Renal pelvis (tissue), 4 donors: Measurements from ENCODE around the gene RHCG. TPM values are rescaled to one million over a fixed set of nuclear protein-coding genes. Genes with fewer than 3 reads are reported as not detected.

ENCODE experiments used
- DNase-seq: peaks from one replicate; pipeline ENCODE4 v3.0.0-alpha.2; 2013
- polyA plus RNA-seq, 3 donors: library from polyadenylated mRNA; unstranded; fragments of 120-200 nt; gene quantifications; one replicate each; pipeline ENCODE4 v1.2.1, GENCODE V29; 2013; ENCODE audit not compliant: insufficient read length in 3 of 3

RHCG gene
- polyA plus RNA-seq, 3 donors: 1.9 to 2.5 (median 2.0) TPM

- DNase-seq: no peak
Observed at GRCh38 chr15:89506026-89506686, 9.8 kb upstream of the RHCG start.

- DNase-seq: no peak
Observed at GRCh38 chr15:89504166-89504565, 7.8 kb upstream of the RHCG start.

- DNase-seq: no peak
Observed at GRCh38 chr15:89502867-89503595, 6.6 kb upstream of the RHCG start.

- no peak for DNase-seq
Observed at GRCh38 chr15:89501646-89502045, 5.3 kb upstream of the RHCG start.

DNA sequence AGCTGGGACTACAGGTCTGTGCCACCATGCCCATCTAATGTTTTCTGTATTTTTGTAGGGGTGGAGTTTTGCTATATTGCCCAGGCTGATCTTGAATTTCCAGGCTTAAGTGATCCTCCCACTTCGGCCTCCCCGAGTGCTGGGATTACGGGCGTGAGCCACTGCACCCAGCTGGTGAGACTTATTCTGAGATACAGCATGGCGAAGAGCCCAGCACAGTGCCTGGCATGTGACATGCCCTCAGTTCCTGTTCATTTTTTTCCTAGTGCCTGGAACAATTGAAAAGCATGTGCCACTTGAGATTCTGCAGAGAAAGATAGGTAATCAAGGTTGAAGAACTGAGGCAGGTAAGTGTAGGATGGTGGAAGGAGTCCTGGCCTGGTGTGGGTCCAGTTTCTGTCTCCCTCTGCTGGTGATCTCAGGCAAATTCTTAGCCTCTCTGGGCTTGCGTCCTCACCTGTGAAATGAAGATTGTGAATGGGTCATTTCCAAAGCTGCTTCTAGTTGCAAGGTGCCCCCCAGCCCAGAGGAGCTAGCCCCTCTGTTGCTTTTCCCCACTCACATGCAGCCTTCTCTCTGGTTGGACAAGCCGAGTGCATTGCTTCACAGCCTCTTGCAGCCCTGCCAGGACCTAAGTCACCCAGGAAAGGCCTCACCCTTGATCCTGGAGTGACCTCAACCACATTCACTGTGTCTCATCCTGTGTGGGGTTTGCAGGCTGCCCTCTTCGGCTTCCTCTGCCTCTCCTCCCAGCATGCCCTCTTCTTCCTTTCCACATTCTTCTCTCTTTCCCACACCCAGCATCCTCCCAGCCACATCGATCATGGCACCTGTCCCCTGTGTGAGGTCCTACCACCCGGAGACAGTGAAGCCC lies 4.3 kb upstream of the RHCG start:
- DNase-seq: no peak

- DNase-seq: no peak
Observed at GRCh38 chr15:89499156-89499555, 2.8 kb upstream of the RHCG start.

DNA sequence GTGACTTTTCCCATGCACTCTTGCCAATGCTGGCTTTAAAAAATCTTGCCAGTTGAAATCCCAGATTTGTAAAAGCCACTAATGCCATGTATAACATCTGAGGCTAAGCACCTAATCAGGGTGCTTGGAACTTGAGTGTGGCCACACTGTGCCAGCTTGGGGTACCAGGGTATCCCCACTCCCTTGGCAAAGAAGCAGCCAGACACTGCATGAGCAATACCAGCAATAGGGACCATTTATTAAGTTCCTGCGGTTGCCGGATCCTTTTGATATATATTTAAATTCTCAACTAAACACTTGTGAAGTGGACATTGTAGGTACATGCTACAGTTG lies 2.2 kb upstream of the RHCG start:
- no peak for DNase-seq

GRCh38 chr15:89497231-89497630 lies 848 bp upstream of the RHCG start:
- no peak for DNase-seq

DNA sequence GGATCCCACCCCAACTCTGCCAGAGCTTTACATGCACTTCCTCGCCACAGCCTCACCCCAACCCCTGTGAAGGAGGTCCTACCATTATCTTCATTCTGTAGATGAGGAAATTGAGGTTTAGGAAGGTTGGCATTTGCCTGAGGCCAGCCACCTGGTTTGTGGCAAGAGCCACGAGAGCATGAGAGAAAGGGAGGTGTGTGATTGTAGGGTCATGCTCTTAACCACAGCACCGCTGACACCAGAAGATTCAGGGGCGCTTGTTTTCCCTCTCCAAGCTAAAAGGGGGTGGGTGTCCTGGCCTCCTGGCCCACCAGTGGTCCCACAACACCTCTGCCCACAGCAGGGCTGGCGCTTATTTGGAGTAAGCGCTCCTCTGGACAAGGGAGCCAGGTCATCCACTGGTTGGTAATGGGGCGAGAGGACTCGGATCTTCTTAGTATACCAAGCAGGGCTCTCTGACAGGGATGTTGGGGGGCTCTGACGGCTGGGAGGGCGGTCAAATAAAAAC lies 691 bp downstream of the RHCG start:
- no peak for DNase-seq

DNA sequence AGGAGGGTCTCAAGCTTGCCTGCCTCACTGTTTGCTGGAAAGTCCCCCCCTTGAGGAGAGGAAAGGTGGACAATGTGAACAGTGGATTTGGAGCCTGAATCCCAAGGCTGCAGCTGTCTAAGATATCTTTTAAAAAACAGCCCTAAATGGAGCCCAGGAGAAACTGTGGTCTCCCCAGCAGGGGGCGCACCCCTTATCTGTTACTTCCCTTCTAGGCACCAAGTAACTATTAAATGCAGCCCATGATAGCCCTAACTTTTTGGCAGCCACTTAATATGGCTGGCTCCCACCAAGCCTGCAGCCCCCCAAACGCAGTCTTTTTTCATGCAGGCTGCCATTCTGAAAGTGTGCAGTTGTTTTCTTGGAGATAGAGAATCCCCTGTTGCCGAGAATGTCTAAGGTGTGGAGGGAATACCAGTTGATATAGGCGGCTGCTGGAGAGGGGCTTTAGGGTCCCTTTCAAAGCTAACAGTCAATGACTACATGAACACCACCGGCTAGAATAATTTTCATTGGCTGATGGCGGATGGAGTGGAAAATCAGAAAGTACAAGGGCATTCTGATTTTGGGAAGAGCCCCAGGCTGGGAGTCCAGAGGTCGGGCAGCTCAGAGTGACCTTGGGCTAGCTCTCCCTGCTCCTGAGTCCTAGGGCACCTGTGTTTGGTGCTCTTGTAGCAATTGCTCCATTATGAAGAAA lies 1.3 kb downstream of the RHCG start:
- DNase-seq: no peak

- no peak for DNase-seq
Observed at GRCh38 chr15:89494031-89494430, 2.4 kb downstream of the RHCG start.

DNA sequence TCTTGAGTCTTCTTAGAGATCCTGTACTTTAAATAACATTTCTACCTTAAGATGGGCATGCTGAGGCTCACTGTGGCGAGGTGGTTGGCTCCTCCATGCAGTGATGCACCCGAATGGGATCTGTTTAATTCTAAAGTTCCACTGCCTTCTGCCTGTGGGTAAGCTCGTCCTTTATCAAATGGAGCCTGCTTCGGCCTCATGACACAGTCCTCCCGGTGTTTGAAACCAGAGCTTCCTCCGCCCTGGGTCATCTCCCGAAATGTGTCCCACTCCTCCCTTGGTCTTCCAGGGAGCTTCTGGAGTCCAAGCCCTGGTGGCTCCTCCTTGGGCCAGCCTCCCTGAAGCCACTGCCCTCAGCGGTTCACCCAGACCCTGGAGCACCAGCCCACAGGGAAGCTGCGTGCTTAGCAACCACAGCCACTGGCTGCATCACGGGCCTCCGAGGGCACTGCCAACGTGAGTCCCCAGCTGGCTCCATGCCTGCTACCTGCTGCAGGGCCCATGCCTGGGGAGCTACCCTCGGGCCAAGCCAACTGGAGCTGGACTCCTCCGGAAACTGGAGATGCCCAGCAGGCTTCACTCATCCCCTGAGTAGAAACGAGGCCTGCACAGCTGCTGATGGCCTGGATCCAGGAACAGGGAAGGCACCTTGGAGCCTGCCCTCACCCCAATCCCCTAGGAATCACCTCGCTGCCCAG lies 3.3 kb downstream of the RHCG start:
- DNase-seq: no peak

DNA sequence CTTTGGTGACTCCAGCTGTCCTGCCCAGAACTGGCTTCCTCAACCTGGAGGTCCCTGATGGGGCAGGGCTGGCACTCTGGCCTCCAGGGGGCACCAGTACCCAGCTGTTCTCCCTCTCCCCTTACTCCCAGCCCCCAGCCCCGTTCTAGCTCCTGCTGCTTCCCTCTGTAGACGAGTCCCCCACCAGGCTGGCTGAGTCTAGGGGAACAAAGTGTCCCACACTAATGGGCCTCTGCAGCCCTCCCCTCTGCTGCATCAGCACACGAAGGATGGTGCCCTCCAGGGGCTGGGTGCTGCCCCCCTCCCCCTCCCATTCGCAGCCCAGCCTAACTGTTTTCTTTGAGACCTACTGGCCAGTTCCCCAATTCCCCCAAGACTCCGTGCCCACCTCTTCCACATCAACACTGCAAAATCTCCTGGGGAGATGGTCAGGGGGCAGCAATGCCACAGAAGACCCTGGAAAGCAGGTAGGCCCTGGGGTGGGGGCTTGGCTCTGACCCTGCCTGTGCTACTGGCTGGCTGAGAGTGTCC lies 4.2 kb downstream of the RHCG start:
- no peak for DNase-seq

GRCh38 chr15:89490814-89491315 lies 5.5 kb downstream of the RHCG start:
- no peak for DNase-seq

GRCh38 chr15:89490081-89490813 lies 6.1 kb downstream of the RHCG start:
- DNase-seq: no peak

- no peak for DNase-seq
Observed at GRCh38 chr15:89489376-89489775, 7.0 kb downstream of the RHCG start.

GRCh38 chr15:89487791-89488190 lies 8.6 kb downstream of the RHCG start:
- DNase-seq: no peak

DNA sequence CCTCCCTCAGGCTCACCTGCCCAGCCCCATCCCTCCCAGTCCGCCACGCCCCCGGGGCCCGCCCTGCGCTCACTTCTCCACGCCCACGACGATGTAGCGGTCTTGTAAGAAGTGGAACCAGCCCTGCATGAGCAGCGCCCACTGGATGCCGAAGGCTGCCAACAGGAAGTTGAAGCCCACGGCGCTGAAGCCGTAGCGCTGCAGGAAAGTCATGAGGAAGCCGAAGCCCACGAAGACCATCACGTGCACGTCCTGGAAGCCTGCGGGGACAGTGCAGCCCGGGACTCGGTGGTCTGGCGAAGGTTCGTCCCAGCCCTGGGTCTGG lies 9.7 kb downstream of the RHCG start:
- DNase-seq: no peak

DNA sequence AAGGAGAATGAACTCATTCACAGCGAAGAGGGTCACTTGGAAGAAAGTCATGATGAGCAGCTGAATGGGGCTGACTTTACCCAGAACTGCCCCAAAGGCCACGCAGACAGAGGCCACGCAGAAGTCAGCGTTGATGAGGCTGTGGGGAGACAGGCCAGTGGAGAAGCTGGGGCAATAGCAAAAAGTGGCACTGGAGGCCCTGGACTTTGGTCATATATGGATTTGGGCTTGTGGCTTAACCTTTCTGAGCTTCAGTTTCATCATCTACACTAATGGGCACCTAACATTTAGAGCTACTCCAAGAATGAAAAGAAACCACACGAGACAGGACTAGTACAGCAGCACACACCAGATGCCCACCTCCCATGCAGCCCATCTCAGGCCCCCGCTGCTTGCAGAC lies 13.3 kb downstream of the RHCG start:
- DNase-seq: no peak

- no peak for DNase-seq
Observed at GRCh38 chr15:89482139-89482538, 14.2 kb downstream of the RHCG start.
